DOHH2 (cell line): Measurements from ENCODE around the gene IL10.

Source experiments
- H3F3A ChIP-seq: fragments of 200-600 bp; sonication (generic), shearing (Covaris generic); 2 replicates; pipeline ENCODE4 v1.6.0; 2016; ENCODE audit warnings: antibody characterized with exemption, mild to moderate bottlenecking; ENCODE audit not compliant: control insufficient read depth, insufficient read depth
- H3K27ac ChIP-seq: fragments of 200-600 bp; sonication (generic); 2 replicates; pipeline ENCODE4 v1.5.1; 2014; ENCODE audit warnings: low read depth, mild to moderate bottlenecking, low read length, moderate library complexity
- H3K27me3 ChIP-seq: fragments of 200-600 bp; sonication (generic); 2 replicates; pipeline ENCODE4 v1.6.1; 2014; ENCODE audit warnings: mild to moderate bottlenecking, low read length, mixed read lengths; ENCODE audit not compliant: control insufficient read depth
- H3K36me3 ChIP-seq: fragments of 200-600 bp; sonication (generic); 2 replicates; pipeline ENCODE4 v1.6.1; 2014; ENCODE audit warnings: mild to moderate bottlenecking, low read length, moderate library complexity, mixed read lengths; ENCODE audit not compliant: control insufficient read depth
- H3K4me1 ChIP-seq: fragments of 200-600 bp; sonication (generic); 2 replicates; pipeline ENCODE4 v1.6.1; 2014; ENCODE audit warnings: mild to moderate bottlenecking, low read length, mixed read lengths; ENCODE audit not compliant: control insufficient read depth
- H3K4me2 ChIP-seq: fragments of 200-600 bp; sonication (generic); 2 replicates; pipeline ENCODE4 v1.6.0; 2014; ENCODE audit warnings: mild to moderate bottlenecking, low read length, moderate library complexity
- H3K4me3 ChIP-seq: fragments of 200-600 bp; sonication (generic); 2 replicates; pipeline ENCODE4 v1.5.1; 2014; ENCODE audit warnings: mild to moderate bottlenecking, low read length, mixed read lengths
- H3K79me2 ChIP-seq: fragments of 200-600 bp; sonication (generic); 2 replicates; pipeline ENCODE4 v1.6.1; 2014; ENCODE audit warnings: mild to moderate bottlenecking, low read length, mixed read lengths; ENCODE audit not compliant: control insufficient read depth
- H3K9me2 ChIP-seq: fragments of 200-600 bp; sonication (generic); replicated peaks from 2 replicates; pipeline ENCODE4 v1.6.1; 2014; ENCODE audit warnings: mild to moderate bottlenecking, low read length, mixed read lengths; ENCODE audit not compliant: control insufficient read depth
- H3K9me3 ChIP-seq: fragments of 200-600 bp; sonication (generic); 2 replicates; pipeline ENCODE4 v1.6.1; 2014; ENCODE audit warnings: antibody characterized with exemption, low read length, mixed read lengths; ENCODE audit not compliant: control insufficient read depth, insufficient read depth
- H4K20me1 ChIP-seq: fragments of 200-600 bp; sonication (generic); 2 replicates; pipeline ENCODE4 v1.6.0; 2014; ENCODE audit warnings: low read depth, mild to moderate bottlenecking, antibody characterized with exemption, low read length, moderate library complexity; ENCODE audit not compliant: control insufficient read depth, insufficient read depth
- CTCF ChIP-seq: fragments of 200-600 bp; sonication (generic); IDR thresholded peaks from one replicate; pipeline ENCODE4 v1.5.1; 2014; ENCODE audit warnings: antibody characterized with exemption, mild to moderate bottlenecking, low read depth, low read length; ENCODE audit not compliant: poor library complexity, severe bottlenecking
- EZH2phosphoT487 ChIP-seq: fragments of 200-600 bp; sonication (generic); IDR thresholded peaks from 2 replicates; pipeline ENCODE4 v1.6.1; 2017; ENCODE audit warnings: borderline replicate concordance, mild to moderate bottlenecking, antibody characterized with exemption, low read length, moderate library complexity, mixed read lengths

Gene IL10

GRCh38 chr1:206732992-206733391 is 39.3 kb downstream of the IL10 start:
- H3K36me3 ChIP-seq, result peaks cover 19% of the 10 kb centered on the region; the same call in 1 of the 2 replicates
- H3F3A ChIP-seq, result no peaks in the 10 kb centered on the region

GRCh38 chr1:206732508-206732907 is 39.8 kb downstream of the IL10 start:
- no peaks in the 10 kb centered on the region for H3K9me2 ChIP-seq
- H3K4me1 ChIP-seq, result peaks cover 7% of the 10 kb centered on the region
- H3F3A ChIP-seq, result no peaks in the 10 kb centered on the region
- H3K36me3 ChIP-seq, result peaks cover 19% of the 10 kb centered on the region; the same call in 1 of the 2 replicates
- TF ChIP-seq CTCF, result no peak
- TF ChIP-seq EZH2phosphoT487, result no peak
- H4K20me1 ChIP-seq, result no peaks in the 10 kb centered on the region; the same call in 1 of the 2 replicates
- no peak overlapping the region for H3K27ac ChIP-seq
- H3K4me2 ChIP-seq, result no peak overlapping the region
- H3K27me3 ChIP-seq, result no peaks in the 10 kb centered on the region
- no peaks in the 10 kb centered on the region for H3K9me3 ChIP-seq
- no peaks in the 10 kb centered on the region for H3K79me2 ChIP-seq
- H3K4me3 ChIP-seq, result no peak overlapping the region

More at GRCh38 chr1:206732992-206733391, 39.3 kb downstream of the IL10 start:
- Histone ChIP-seq H3K27ac (no peak overlapping the region), H3K4me2 (no peak overlapping the region), H3K27me3 (no peaks in the 10 kb centered on the region), H3K79me2 (no peaks in the 10 kb centered on the region), H3K9me2 (no peaks in the 10 kb centered on the region), H3K4me1 (peaks cover 9% of the 10 kb centered on the region), H3K9me3 (no peaks in the 10 kb centered on the region), H4K20me1 (no peaks in the 10 kb centered on the region; the same call in 1 of the 2 replicates), H3K4me3 (no peak overlapping the region)
- TF ChIP-seq CTCF (no peak), EZH2phosphoT487 (no peak)

GRCh38 chr1:206729507-206729906 is 42.8 kb downstream of the IL10 start:
- H3K79me2 ChIP-seq, result peaks cover 14% of the 10 kb centered on the region
- H3K36me3 ChIP-seq, result peaks cover 19% of the 10 kb centered on the region; the same call in 1 of the 2 replicates
- H3K4me3 ChIP-seq, result no peak overlapping the region
- no peaks in the 10 kb centered on the region for H3K9me3 ChIP-seq
- no peak overlapping the region for H3K4me2 ChIP-seq
- peaks cover 6% of the 10 kb centered on the region; the same call in 1 of the 2 replicates for H3F3A ChIP-seq
- H3K9me2 ChIP-seq, result no peaks in the 10 kb centered on the region
- no peaks in the 10 kb centered on the region for H3K27me3 ChIP-seq
- H3K27ac ChIP-seq, result no peak overlapping the region
- H3K4me1 ChIP-seq, result peaks cover 16% of the 10 kb centered on the region
- TF ChIP-seq EZH2phosphoT487, result no peak
- no peak for TF ChIP-seq CTCF
- H4K20me1 ChIP-seq, result peaks cover 10% of the 10 kb centered on the region; the same call in 1 of the 2 replicates
